Stimulated activated naive CD4-positive, alpha-beta T cell (primary cell): Measurements from ENCODE around the gene OCA2.
A peak's percentile ranks its signal among the peaks of the same experiment; 100 is the strongest.

Source experiments
- DNase-seq, 6 experiments: peaks; one replicate each; lab custom pipeline; 2025; lab: John Stamatoyannopoulos, UW

OCA2 gene

DNA sequence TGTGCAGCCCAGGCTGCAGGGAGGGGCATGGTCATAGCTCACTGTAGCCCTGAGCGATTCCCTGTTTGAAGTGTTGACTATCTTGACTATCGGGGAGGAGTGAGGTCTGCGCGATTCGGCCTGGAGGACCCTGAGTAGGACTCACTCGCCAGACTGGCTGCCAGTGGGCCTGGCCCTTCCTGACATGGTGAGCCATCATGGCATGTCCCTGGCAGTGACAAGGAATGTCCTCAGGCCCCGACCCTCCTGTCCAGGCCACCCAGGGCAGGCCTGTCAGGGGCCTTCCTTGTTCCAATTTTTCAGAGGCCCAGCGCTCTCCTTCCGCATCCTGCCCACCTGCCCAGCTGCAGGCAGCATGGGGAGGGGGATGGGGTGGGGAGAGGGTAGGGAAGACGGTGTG is 5.2 kb upstream of the OCA2 start:
- no peak for DNase-seq

DNA sequence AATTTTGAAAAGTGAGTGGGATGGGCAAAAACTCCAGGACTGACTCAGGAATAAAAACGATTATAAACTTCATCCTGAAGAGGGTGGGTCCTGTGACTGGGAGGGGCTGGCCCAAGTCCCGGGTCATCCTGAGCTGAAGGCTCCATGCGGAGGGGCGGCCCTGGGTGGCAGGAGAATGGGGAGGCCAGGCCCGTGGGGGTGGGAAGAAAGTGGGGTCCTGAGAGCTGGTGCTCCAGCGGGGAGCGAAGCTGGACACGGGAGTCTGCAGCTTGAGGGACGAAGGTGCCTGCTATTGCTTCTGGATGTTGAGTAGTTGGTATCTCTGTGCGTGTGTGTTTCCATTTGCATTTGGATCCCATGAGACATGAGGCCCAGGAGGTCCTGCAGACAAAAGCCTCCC is 4.7 kb upstream of the OCA2 start:
- no peak for DNase-seq

GRCh38 chr15:28101983-28102441 is 2.9 kb upstream of the OCA2 start:
- no peak for DNase-seq

- DNase-seq, result no peak
Observed at GRCh38 chr15:28101201-28101600, 2.1 kb upstream of the OCA2 start.

GRCh38 chr15:28100516-28101195 is 1.5 kb upstream of the OCA2 start:
- peak in 1 of 6 experiments; percentile 14 for DNase-seq

GRCh38 chr15:28099555-28100140 is 533 bp upstream of the OCA2 start:
- no peak for DNase-seq

DNA sequence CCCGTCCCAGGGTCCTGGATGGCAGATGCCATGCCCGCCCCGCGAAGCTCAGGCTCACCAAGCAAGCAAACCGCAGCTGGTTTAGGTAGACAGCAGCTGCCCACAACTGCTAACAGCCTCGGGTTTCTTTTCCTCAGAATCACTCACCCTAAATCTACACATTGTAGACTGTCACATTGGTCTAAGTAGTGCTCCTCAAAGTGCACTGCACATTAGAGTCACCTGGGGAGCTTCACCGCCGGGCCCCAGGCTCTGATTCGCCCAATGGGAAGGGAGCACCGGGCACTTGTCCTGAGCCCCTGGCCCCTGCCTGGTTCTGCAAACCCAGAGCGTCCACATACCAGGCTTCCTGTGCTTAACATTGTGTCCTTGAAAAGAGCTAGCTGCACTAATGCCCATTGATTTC is 752 bp downstream of the OCA2 start:
- peak in 1 of 6 experiments; percentile 14 for DNase-seq

DNA sequence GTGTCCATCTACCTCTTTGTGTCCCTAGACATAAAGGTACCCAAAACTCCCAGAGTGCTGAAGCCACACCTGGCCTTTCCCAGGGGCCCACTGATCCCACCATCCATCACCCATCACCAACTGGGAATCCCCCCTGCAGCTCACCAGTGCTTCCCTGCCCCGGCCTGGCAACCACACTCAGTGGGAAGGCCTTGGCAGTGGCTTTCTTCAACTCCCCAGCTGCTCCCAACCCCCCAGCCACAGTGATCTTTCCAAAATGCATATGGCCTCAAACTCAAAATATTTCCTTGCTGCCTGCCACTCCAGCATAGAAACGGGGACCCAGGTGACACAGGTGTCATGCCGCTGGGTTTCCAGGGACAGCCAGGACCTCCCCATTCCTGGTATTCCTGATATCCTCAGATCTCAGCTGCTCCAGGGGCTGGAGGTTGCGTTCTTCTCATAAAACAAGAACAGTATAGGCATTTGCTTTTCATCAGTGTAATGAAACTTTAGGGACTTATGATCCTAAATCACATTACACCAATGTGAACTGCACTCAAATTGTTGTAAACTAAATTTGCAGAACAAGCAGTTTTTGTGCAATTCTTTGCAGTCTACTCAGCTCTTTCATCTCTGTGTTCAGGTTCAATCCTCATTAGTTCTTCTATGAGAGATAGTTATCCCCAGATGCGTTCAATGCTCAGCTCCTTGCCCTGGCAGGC is 1.3 kb downstream of the OCA2 start:
- DNase-seq, result peak in 1 of 6 experiments; percentile 8

- DNase-seq, result no peak
Observed at GRCh38 chr15:28096670-28097431, 2.3 kb downstream of the OCA2 start.

DNA sequence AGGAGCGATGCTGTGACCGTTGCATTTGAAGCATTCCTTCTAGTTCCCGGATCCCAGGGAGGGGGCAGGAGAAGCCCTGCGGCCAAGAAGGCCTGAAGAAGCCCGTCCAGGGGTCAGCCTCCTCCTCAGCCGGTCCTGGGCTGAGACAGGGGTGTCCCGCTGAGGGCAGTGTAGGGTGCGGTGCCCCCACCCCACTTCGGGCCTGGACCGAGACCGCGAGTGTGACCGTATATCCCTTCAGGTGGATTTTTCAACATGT is 2.8 kb downstream of the OCA2 start:
- peak in 2 of 6 experiments; percentile 25 to 39 for DNase-seq

DNA sequence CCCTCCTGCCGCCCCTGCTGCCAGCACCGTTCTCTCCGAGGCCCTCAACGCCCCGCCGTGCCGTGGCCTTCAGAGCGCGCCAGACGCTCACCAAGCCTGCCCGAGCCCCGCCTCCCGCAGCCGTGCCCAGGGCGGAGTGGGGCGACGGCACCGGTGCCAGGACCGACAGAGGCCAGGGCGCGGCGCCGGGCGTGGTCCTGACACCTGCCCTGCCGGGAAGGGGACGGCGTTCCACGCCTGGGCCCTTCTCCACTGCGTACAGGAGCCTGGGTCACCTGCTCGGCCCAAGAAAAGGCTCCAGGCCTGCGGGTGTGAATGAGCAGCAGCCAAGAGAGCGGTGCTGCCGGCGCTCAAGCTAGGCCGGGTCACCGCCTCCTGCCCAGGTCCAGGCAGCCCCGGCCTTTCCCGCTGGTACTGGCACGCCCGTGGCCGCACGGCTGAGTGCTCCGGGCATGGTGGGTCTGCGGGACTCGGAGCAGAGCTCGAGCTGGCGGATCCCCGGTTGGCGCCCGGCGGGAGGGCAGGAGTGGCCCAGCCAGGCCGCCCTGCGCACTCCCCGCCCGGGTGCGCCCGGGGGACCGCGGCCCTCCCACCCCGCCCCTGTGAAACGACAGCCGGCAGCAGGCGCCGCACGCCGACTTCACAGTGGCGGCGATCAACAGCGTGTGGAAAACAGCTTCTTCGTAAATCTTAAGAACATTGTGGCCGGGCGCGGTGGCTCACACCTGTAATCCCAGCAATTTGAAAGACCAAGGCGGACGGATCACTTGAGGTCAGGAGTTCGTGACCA is 4.2 kb downstream of the OCA2 start:
- DNase-seq, result peak in 3 of 6 experiments; percentile 15 to 40 (median 23)

DNA sequence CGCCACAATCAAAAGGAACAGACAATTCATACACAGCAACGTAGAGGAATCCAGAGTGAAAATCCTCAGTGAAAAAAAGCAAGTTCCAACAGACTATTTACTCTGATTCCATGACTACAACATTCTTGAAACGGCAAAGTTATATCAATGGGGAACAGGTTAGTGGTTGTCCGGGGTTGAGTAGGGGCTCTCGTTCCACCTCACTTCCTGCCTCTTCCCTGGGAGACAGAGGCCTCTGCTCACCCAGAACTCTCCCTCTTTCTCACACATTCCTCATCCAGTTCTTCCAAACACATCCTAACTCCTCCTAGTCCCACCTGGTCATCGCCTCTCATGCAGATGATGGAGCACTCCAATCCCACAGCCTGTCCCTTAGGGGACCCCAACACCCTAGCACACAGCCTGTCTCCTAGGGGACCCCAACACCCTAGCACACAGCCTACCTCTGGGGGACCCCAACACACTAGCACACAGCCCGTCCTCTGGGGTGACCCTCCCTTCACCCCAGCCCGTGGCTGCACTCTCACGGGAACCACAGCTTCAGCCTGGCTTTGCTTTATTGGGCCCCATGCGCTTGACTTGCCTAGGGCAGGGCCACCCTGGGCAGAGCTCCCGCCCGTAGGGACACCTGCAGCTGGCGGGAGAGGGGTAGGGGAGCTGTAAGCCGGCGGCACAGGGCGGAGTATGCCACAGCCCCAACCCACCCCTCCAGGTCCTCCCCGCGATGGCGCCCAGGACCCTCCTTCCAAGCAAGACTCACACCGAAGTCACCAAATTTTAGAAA is 5.2 kb downstream of the OCA2 start:
- DNase-seq, result peak in 1 of 6 experiments; percentile 6

DNA sequence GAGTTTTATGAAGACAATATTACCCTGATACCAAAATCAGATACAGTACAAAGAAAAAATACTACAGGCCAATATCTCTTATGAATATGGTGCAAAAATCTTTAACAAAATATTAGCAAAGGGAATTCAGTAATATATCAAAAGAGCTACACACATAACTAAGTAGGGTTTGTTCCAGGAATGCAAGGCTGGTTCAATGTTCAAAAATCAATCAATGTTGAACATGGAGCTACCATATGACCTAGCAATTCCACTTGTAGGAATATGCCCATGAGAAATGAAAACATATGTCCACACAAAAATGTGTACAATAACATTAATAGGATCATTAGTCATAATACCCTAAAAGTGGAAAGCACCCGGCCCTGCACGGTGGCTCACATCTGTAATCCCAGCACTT is 7.8 kb downstream of the OCA2 start:
- DNase-seq, result no peak

- DNase-seq, result peak in 3 of 6 experiments; percentile 34 to 54 (median 35)
Observed at GRCh38 chr15:28086175-28086703, 12.9 kb downstream of the OCA2 start.

GRCh38 chr15:28085489-28086174 is 13.5 kb downstream of the OCA2 start:
- no peak for DNase-seq

- DNase-seq, result no peak
Observed at GRCh38 chr15:28084547-28084946, 14.6 kb downstream of the OCA2 start.

GRCh38 chr15:28082891-28083684 is 16.0 kb downstream of the OCA2 start:
- no peak for DNase-seq

DNA sequence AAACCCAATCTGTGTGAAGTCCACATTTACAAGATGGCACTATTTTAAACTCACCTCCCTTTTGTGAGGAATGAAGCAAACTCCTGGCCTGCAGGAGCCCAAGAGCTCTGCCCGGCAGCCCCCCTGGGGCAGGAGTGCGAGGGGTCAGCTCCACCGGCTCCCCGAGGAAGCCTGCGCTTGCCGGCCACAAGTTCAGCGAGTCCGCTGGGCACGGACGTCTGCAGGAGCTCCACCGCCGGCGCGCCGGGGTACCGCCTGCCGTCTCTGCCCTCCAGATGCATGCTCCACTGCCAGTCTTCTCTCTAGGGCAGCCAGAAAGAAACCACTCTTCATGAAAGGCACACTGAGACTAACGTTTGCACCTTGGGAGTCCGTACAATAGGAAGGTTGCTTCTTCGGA is 17.5 kb downstream of the OCA2 start:
- no peak for DNase-seq

DNA sequence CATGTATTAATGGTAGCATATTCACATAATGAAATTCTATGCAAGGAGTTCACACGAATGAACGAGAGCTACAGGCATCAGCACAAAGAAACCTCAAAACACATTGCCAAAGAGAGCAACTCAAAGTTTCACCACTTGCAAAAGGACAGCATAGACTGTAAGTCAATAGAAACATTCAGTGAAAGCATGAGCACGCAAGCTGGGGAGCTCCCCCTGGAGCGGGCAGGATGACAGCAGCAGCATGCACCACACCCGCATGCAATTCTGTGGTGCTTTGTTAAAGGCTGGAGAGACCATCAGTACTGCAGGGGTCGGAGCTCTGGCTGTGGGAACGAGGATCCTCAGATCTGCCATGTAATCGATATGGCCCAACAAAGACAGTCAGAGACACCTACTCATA is 18.7 kb downstream of the OCA2 start:
- no peak for DNase-seq
